Measurements from ENCODE around the gene CASP7. TPM values are rescaled to one million over a fixed set of nuclear protein-coding genes. Genes with fewer than 3 reads are reported as not detected.
"Not testable (repeated sequence)": the region's sequence is repeated elsewhere in the genome, so short reads cannot be mapped to it uniquely, and the experiment has no call there.

Gene CASP7
- total and polyA plus RNA-seq, 9 donors, result 11.3 to 22.0 (median 15.2) TPM

GRCh38 chr10:113647812-113648211 lies 31.9 kb upstream of the CASP7 start:
- no peaks in the 10 kb centered on the region for H3K9me3 ChIP-seq (replicated peaks; ENCODE audit: control insufficient read depth, low read depth, low read length)
- H3K27ac ChIP-seq (ENCODE audit: low read length), result no peak overlapping the region
- H3K27me3 ChIP-seq (ENCODE audit: control insufficient read depth, insufficient read depth, low read length), result peaks cover 17% of the 10 kb centered on the region
- peaks cover 3% of the 10 kb centered on the region for H3K4me1 ChIP-seq (ENCODE audit: control insufficient read depth, insufficient read depth, low read length)
- DNase-seq, result no peak
- H3K36me3 ChIP-seq (ENCODE audit: control insufficient read depth, insufficient read depth, low read length), result no peaks in the 10 kb centered on the region
- H3K4me3 ChIP-seq (ENCODE audit: low read length), result no peak overlapping the region
- WGBS (ENCODE audit: insufficient coverage), result 67% methylated on average over 1 of the region's 3 CpGs

DNA sequence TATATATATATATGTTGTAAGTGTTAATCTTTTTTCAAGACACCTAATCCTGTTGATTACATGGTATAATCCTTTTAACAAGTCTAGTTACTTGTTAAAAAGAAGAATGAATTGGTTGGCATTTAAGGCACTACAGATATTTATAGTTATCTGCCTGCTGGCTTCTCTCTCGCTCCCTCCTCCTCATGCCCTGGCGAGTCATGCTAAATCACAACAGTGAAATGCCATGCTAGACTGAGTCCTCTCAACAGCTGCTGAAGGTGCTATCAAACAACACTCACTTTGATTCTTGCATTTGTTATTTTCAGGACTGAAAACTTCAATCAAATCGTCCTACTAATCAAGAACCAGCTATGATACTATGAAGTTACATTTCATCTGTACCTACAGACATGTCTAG lies 31.2 kb upstream of the CASP7 start:
- no peak overlapping the region for H3K27ac ChIP-seq (ENCODE audit: low read length)

DNA sequence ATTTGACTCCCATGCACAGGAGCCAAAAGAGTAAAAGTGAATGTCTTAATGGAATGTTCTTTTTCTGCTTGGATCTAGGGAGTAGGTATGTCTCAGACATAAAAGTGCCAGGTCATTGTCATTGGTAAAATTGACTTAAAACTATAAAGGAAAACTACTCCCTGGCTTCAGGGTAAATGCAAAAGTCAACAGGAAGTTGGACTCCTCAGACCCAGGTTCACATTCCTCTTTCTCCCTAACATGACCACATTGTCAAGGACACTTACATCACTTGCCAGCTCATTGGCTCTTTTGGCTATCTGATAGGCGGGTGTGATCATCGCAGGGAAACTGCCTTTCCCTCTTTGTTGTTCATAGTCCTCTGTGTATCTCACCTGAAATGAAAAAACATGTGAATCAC lies 29.5 kb upstream of the CASP7 start:
- Histone ChIP-seq H3K9me3 (replicated peaks; ENCODE audit: control insufficient read depth, low read depth, low read length) (no peaks in the 10 kb centered on the region), H3K4me1 (ENCODE audit: control insufficient read depth, insufficient read depth, low read length) (peaks cover 3% of the 10 kb centered on the region), H3K4me3 (ENCODE audit: low read length) (no peak overlapping the region), H3K27ac (ENCODE audit: low read length) (no peak overlapping the region), H3K36me3 (ENCODE audit: control insufficient read depth, insufficient read depth, low read length) (no peaks in the 10 kb centered on the region), H3K27me3 (ENCODE audit: control insufficient read depth, insufficient read depth, low read length) (peaks cover 23% of the 10 kb centered on the region)
- no peak for DNase-seq
- WGBS (ENCODE audit: insufficient coverage), result 100% methylated on average over 2 of the region's 2 CpGs

More for the DNA sequence above, 31.2 kb upstream of the CASP7 start:
- Histone ChIP-seq H3K4me3 (ENCODE audit: low read length) (no peak overlapping the region), H3K36me3 (ENCODE audit: control insufficient read depth, insufficient read depth, low read length) (no peaks in the 10 kb centered on the region), H3K27me3 (ENCODE audit: control insufficient read depth, insufficient read depth, low read length) (peaks cover 17% of the 10 kb centered on the region), H3K9me3 (replicated peaks; ENCODE audit: control insufficient read depth, low read depth, low read length) (no peaks in the 10 kb centered on the region), H3K4me1 (ENCODE audit: control insufficient read depth, insufficient read depth, low read length) (peaks cover 3% of the 10 kb centered on the region)
- peak; percentile 36 for DNase-seq
- WGBS (ENCODE audit: insufficient coverage), result 61% methylated on average over 2 of the region's 3 CpGs

DNA sequence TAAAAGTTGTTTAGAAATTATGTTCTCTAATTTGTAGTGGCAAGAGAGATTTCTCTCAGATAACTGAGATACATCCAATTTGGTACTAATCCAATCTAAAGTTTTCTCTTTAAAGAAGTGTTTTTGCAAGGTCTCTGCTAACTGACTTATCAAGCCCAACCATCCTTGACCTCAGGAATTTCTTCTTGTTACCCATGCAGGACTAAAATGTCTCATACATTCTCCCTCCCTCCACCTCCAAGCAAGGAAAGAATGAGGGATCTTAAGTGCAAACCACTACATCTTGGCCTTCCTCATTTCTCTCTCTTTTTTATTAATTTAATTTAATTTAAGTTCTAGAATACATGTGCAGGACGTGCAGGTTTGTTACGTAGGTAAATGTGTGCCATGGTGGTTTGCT lies 28.7 kb upstream of the CASP7 start:
- H3K4me1 ChIP-seq (ENCODE audit: control insufficient read depth, insufficient read depth, low read length), result peaks cover 3% of the 10 kb centered on the region

GRCh38 chr10:113651898-113652297 lies 27.8 kb upstream of the CASP7 start:
- H3K4me1 ChIP-seq (ENCODE audit: control insufficient read depth, insufficient read depth, low read length), result peaks cover 3% of the 10 kb centered on the region
- H3K4me3 ChIP-seq (ENCODE audit: low read length), result no peak overlapping the region
- DNase-seq, result no peak
- no peaks in the 10 kb centered on the region for H3K9me3 ChIP-seq (replicated peaks; ENCODE audit: control insufficient read depth, low read depth, low read length)
- H3K27me3 ChIP-seq (ENCODE audit: control insufficient read depth, insufficient read depth, low read length), result peaks cover 15% of the 10 kb centered on the region
- H3K27ac ChIP-seq (ENCODE audit: low read length), result no peak overlapping the region
- H3K36me3 ChIP-seq (ENCODE audit: control insufficient read depth, insufficient read depth, low read length), result no peaks in the 10 kb centered on the region
- WGBS (ENCODE audit: insufficient coverage), result no CpG with 5 or more reads among the region's 1 CpG

More for the DNA sequence above, 28.7 kb upstream of the CASP7 start:
- Histone ChIP-seq H3K4me3 (ENCODE audit: low read length) (no peak overlapping the region), H3K27ac (ENCODE audit: low read length) (no peak overlapping the region), H3K27me3 (ENCODE audit: control insufficient read depth, insufficient read depth, low read length) (peaks cover 21% of the 10 kb centered on the region), H3K36me3 (ENCODE audit: control insufficient read depth, insufficient read depth, low read length) (no peaks in the 10 kb centered on the region), H3K9me3 (replicated peaks; ENCODE audit: control insufficient read depth, low read depth, low read length) (no peaks in the 10 kb centered on the region)
- no peak for DNase-seq
- no CpG with 5 or more reads among the region's 2 CpGs for WGBS (ENCODE audit: insufficient coverage)

DNA sequence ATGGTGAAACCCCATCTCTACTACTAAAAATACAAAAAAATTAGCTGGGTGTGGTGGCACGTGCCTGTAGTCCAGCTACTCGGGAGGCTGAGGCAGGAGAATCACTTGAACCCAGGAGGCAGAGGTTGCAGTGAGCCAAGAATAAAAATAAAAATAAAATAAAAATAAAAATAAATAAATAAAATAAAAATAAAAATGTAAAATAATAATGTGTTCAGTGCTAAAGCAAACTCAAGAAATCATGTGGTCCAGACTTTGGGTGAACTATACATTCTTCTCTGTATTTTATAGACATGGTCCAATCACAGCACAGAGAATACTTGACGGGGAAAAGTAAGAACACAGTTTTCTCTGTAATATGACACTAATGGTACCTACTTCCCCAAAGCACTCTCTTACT lies 27.3 kb upstream of the CASP7 start:
- not testable (repeated sequence) for DNase-seq; H3K4me1 ChIP-seq (ENCODE audit: control insufficient read depth, insufficient read depth, low read length); H3K9me3 ChIP-seq (replicated peaks; ENCODE audit: control insufficient read depth, low read depth, low read length); H3K4me3 ChIP-seq (ENCODE audit: low read length); H3K36me3 ChIP-seq (ENCODE audit: control insufficient read depth, insufficient read depth, low read length); H3K27ac ChIP-seq (ENCODE audit: low read length)
- no CpG with 5 or more reads among the region's 3 CpGs for whole genome bisulfite sequencing (ENCODE audit: insufficient coverage)
- peaks cover 13% of the 10 kb centered on the region for H3K27me3 ChIP-seq (ENCODE audit: control insufficient read depth, insufficient read depth, low read length)

- Histone ChIP-seq H3K27ac (ENCODE audit: low read length) (no peak overlapping the region), H3K4me1 (ENCODE audit: control insufficient read depth, insufficient read depth, low read length) (no peaks in the 10 kb centered on the region), H3K27me3 (ENCODE audit: control insufficient read depth, insufficient read depth, low read length) (peaks cover 8% of the 10 kb centered on the region), H3K36me3 (ENCODE audit: control insufficient read depth, insufficient read depth, low read length) (no peaks in the 10 kb centered on the region), H3K4me3 (ENCODE audit: low read length) (no peak overlapping the region), H3K9me3 (replicated peaks; ENCODE audit: control insufficient read depth, low read depth, low read length) (no peaks in the 10 kb centered on the region)
- WGBS (ENCODE audit: insufficient coverage), result 24% methylated on average over 2 of the region's 2 CpGs
- DNase-seq, result no peak
These were observed 22.8 kb upstream of the CASP7 start for GRCh38 chr10:113656896-113657295.

DNA sequence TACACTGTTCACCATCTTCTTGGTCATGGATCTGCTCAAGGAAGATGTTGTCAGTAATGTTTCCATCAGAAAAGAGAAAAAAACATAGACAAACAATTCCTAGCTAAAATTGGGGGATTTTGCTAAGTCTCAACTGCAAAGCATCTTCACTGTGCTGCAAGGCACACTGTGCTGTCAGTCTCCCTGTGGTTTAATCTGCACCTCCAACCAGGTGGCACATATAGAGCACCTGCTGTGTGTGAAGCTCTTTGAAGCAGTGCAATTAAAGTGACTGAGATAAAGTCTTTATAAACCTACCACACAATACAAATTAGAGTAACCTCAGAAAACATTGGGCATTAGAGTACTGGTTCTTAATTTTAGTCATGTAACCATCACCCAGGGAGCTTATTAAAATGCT lies 22.2 kb upstream of the CASP7 start:
- Histone ChIP-seq H3K9me3 (replicated peaks; ENCODE audit: control insufficient read depth, low read depth, low read length) (no peaks in the 10 kb centered on the region), H3K4me3 (ENCODE audit: low read length) (no peak overlapping the region), H3K4me1 (ENCODE audit: control insufficient read depth, insufficient read depth, low read length) (no peaks in the 10 kb centered on the region), H3K36me3 (ENCODE audit: control insufficient read depth, insufficient read depth, low read length) (no peaks in the 10 kb centered on the region), H3K27ac (ENCODE audit: low read length) (no peak overlapping the region), H3K27me3 (ENCODE audit: control insufficient read depth, insufficient read depth, low read length) (peaks cover 8% of the 10 kb centered on the region)
- DNase-seq, result no peak

DNA sequence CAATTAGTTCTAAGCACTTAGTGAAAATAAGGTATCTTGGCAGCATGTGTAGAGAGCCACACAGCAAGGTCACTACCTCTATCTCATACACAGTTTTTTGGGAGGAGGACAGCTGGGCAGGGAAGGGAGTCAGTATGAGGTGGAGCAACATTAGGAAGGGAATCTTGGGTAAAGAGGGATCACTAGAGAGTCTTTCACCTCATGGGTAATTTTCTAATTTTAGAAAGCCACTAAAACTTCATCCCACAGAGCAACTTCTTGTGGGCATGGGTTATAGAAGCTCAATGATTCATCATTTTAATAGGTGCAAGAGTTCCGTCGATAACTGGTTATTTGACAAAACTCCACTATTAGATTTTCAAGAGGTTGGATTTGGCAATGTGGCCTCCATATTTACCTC lies 18.4 kb upstream of the CASP7 start:
- no peaks in the 10 kb centered on the region for H3K4me1 ChIP-seq (ENCODE audit: control insufficient read depth, insufficient read depth, low read length)
- no peak overlapping the region for H3K4me3 ChIP-seq (ENCODE audit: low read length)
- H3K27ac ChIP-seq (ENCODE audit: low read length), result no peak overlapping the region

DNA sequence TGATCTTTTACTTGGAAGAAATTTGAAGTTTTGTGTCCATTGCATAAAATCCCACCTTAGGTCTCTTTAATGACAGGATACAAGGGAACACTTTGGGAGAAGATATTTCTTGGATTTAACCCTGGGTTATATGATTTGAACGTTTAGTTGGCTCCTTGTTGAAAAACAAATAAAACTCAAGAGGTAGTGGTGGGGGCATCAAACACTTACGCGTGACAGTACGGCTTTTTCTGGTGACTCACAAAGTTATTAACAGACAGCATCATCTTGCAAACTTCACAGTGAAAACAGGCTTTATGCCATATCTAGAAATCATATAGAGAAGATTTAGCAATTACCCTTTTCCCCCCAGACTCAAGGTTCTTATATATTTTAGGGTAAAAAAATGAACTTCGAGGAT lies 16.6 kb upstream of the CASP7 start:
- H3K4me3 ChIP-seq (ENCODE audit: low read length), result no peak overlapping the region
- no peaks in the 10 kb centered on the region for H3K36me3 ChIP-seq (ENCODE audit: control insufficient read depth, insufficient read depth, low read length)
- peaks cover 3% of the 10 kb centered on the region for H3K27me3 ChIP-seq (ENCODE audit: control insufficient read depth, insufficient read depth, low read length)
- H3K27ac ChIP-seq (ENCODE audit: low read length), result no peak overlapping the region
- DNase-seq, result no peak
- 0% methylated on average over 1 of the region's 5 CpGs for WGBS (ENCODE audit: insufficient coverage)
- H3K4me1 ChIP-seq (ENCODE audit: control insufficient read depth, insufficient read depth, low read length), result no peaks in the 10 kb centered on the region
- no peaks in the 10 kb centered on the region for H3K9me3 ChIP-seq (replicated peaks; ENCODE audit: control insufficient read depth, low read depth, low read length)

More for the DNA sequence above, 18.4 kb upstream of the CASP7 start:
- DNase-seq, result no peak
- Histone ChIP-seq H3K27me3 (ENCODE audit: control insufficient read depth, insufficient read depth, low read length) (no peaks in the 10 kb centered on the region), H3K36me3 (ENCODE audit: control insufficient read depth, insufficient read depth, low read length) (no peaks in the 10 kb centered on the region), H3K9me3 (replicated peaks; ENCODE audit: control insufficient read depth, low read depth, low read length) (no peaks in the 10 kb centered on the region)
- no CpG with 5 or more reads among the region's 2 CpGs for WGBS (ENCODE audit: insufficient coverage)

- H3K27ac ChIP-seq (ENCODE audit: low read length), result no peak within 1 kb of the TSS
- 83% methylated on average over 2 of the region's 5 CpGs for WGBS (ENCODE audit: insufficient coverage)
- peak within 1 kb of the TSS; percentile 6 for H3K4me3 ChIP-seq (ENCODE audit: low read length)
- no peaks in the 10 kb centered on the region for H3K36me3 ChIP-seq (ENCODE audit: control insufficient read depth, insufficient read depth, low read length)
- peaks cover 3% of the 10 kb centered on the region for H3K27me3 ChIP-seq (ENCODE audit: control insufficient read depth, insufficient read depth, low read length)
- peak; percentile 40 for DNase-seq
- no peaks in the 10 kb centered on the region for H3K4me1 ChIP-seq (ENCODE audit: control insufficient read depth, insufficient read depth, low read length)
- H3K9me3 ChIP-seq (replicated peaks; ENCODE audit: control insufficient read depth, low read depth, low read length), result no peaks in the 10 kb centered on the region
These were observed 15.8 kb upstream of the CASP7 start, which contains the start of gene NRAP for GRCh38 chr10:113663908-113664307. NRAP (minus strand) TSS chr10:113664041; CDS start chr10:113663882, 159 bp downstream.

All from muscle of leg (tissue), 11 donors.